HG02759 (cell line): ENCODE data around the gene SRI.
"Not testable (repeated sequence)": the region's sequence is repeated elsewhere in the genome, so short reads cannot be mapped to it uniquely, and the experiment has no call there.

Experiments used
- ATAC-seq: cut with Tn5 transposase; IDR thresholded peaks from one replicate; pipeline ENCODE4 v1.9.1; 2021; ENCODE audit warnings: mild to moderate bottlenecking, moderate library complexity; ENCODE audit not compliant: unreplicated experiment

The SRI gene, protein sequence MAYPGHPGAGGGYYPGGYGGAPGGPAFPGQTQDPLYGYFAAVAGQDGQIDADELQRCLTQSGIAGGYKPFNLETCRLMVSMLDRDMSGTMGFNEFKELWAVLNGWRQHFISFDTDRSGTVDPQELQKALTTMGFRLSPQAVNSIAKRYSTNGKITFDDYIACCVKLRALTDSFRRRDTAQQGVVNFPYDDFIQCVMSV

DNA sequence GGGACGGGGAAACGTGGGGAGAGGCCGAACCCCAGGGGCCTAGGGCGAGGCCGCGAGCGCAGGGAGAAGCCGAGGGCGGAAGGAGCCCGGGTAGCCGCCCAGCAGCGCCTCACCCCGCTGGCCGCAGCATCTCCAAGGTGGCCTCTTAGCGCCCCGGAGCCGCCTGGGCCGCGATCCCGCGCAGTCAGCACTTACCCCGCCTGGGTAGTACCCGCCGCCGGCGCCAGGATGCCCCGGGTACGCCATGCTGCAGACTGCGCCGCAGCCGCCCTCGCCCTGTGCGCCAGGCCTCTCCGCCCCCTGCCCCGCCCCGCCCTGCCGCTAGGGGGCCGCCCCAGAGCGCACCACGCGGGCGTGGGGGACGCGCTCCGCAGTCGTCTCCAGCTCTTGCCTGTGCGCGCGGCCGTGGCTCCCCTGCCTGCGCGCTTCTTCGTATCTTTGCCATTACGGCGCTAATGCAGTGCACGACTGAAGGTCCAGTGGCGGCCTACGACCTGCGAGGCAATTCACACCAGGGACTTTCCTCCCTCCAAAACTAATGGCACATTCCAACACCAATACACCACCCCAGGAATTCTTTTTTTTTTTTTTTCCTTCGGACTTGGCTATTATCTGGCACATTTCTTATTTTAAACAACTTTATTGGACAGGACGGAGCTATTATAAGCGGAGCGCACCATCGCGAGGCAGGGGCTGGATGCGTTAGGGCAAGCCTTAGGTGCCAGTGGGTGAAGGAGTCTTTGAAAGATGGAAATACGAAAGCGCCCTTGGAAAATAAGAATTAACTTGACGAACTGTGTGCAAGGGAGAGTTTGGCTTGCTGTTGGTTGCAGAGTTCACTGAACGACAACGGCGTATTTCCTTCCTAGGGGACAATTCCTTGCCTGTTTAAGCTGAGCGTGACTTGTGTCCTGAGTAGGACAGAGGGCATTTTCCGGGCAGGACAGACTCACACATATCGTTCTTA, at the start of gene SRI:
TSS of gene SRI (minus strand) at position 258 of the 967 bp plus-strand sequence. CDS start at position 246, 12 bp downstream.
- ATAC-seq: peak; percentile 70

DNA sequence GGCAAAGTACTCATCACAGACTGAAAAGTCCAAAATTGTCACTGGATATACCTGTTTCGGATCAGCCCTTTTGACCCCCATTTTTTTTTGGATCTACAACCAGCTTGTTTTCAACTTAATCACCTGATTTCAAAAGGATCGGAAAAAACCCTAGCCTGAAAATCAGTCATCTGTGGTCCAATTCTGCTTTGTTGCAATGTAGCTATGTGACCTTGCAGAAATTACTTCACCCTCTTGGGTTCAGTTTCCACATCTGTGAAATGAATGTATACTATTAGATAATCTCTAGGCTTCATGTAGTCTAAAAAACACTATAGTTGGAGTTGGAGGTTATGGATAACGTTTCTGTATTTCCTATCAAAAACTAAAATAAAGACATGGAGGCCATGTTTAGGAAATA, 49.7 kb upstream of the SRI start:
- no peak for ATAC-seq

DNA sequence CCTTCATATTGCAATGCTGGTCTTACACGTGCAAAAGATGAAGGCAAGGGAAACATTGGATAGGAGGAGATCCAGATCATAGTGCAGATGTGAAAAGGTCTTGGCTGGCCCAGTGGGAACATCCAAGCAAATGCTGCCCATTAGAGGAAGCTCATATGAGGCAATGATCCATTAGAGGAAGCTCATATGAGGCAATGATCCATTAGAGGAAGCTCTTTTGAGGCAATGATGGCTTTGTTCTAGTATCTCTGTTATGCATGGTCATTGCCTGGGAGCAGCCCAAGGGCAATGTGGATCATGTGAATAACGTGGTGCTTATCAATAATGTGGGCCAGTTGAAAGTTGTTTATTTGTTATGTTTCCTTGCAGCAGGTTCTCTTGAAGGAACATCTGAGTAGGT, 49.0 kb upstream of the SRI start:
- no peak for ATAC-seq

DNA sequence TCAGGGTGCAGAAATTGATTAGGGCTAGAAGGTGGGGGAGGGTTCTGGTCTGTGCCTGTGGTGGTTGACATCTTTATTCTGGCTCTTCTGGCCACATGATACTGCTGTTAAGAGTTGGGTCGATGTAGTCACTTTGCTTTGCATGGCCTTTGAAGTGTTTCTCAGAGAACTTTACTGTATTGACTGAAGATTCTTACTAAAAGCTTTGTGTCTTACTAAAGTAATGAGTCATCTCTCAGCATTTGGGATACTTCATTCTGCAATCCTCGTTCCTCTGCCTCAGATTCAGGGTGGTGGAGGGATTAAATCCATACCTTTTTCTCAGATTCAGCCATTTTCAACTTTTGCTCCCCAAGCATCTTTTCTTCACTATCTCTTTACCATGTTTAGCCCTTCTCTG, 48.2 kb upstream of the SRI start:
- ATAC-seq: no peak

DNA sequence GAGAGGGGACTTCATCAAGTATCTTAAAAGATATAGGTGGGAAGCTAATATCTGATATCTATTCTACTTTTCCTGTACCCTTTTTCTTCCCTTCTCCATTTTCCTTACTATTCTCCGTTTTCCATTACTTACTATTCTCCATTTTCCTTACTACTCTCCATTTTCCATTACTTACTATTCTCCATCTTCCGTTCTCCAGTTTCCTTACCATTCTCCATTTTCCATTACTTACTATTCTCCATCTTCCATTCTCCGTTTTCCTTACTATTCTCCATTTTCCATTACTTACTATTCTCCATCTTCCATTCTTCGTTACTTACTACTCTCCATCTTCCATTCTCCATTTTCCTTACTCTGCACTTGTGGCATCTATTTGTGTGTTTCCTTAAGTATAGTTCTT, 47.6 kb upstream of the SRI start:
- ATAC-seq: no peak

DNA sequence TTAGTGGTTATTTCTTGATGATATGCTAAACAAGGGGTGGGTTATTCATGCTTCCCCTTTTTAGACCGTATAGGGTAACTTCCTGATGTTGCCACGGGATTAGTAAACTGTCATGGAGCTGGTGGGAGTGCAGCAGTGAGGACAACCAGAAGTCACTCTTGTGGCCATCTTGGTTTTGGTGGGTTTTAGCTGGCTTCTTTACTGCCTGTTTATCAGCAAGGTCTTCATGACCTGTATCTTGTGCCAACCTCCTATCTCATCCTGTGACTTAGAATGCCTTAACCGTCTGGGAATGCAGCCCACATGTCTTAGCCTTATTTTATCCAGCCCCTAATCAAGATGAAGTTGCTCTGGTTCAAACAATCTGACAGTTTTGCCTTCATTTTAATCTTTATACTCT, 45.1 kb upstream of the SRI start:
- not testable (repeated sequence) for ATAC-seq

DNA sequence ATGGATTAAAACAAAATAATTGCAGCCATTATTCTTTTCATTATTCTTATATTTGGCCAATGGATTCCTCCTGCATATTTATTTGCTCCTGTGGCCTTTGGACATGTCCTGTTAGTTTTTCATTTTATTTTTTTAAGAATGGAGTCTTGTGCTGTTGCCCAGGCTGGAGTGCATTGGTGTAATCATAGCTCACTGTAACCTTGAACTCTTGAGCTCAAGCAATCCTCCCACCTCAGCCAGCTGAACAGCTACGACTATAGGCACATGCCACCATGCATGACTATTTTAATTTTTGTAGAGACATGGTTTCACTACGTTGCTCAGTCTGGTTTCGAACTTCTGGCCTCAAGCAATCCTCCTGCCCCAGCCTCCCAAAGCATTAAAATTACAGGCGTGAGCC, 42.7 kb upstream of the SRI start:
- no peak for ATAC-seq

DNA sequence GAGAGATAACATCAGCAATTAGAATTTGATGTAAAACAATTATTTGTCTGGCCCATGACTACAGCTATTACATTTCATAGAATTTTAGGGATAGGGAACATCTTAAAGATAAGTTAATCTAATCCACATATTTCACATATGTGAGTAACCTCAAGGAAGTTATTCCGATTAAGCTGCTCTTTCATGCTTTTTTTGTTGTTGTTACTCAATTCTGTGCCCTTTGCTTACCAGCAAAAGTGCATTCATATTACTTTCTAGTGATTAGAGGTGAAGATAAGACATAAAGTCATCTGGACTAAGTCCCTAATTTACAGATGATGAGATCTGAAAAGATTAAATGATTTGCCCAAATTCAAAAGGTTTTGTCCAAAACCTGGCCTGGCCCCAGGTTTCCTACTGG, 40.9 kb upstream of the SRI start:
- no peak for ATAC-seq

DNA sequence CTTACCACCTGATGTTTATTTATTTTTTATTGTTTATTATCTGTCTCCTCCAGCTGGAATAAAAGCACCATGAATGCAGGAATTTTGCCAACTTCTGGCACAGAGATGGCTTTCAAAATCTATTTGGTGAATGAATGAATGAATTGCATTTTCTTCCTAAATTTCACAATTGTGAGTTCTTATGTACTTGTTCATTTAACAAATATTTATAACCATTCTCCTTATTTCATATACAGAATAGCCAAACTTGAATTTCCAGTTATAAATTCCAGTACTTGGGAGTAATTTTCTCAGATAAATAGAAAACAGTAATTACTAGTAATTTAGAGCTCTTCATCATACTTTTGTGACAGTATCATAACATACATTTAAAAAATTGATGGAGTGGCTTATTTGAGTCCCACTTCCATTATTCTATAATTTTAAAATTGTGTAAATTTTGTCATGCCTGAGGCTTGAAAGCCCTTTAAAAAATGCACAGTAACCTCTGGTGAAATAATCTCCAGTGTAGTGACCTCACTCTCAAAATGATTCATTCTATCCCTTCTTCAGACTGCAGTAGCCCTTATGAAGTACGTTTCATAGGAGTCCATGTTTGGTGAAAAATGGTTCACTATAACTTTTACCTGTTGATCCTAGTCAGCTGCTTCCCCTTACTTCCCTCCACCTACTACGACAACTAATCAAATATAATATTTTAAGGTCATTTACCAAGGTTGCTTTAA, 40.0 kb upstream of the SRI start:
- ATAC-seq: no peak

DNA sequence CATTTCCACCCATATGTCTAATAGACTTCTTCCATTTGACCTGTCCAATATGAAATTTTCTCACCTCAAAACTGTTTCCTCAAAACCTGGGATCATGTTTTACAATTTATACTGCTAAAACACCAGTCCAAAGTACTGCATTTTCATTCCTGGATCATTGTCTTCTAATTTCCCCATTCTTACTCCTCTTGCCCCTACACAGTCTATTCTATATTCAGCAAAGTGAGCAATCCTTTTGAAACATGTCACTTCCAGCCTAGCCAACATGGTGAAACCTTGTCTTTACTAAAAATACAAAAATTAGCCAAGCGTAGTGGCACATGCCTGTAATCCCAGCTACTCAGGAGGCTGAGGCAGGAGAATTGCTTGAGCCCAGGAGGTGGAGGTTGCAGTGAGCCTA, 38.5 kb upstream of the SRI start:
- ATAC-seq: not testable (repeated sequence)

DNA sequence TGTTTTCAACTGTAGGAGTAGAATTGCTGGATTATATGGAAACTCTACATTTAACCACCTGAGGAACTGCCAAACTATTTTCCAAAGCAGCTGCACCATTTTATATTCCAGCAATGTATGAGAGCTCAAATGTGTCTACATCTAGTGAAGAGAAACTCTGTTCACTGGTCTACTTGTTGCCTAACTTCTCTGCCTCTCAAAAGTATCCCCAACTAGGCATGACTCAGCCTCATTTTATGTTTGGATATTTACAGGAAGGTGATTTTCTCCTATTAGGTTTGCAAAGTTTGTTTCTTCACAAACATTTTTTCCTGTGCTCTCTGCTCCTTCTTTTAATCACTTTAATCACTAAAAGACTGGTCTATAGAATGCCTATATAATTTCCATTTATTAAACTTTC, 37.1 kb upstream of the SRI start:
- no peak for ATAC-seq

DNA sequence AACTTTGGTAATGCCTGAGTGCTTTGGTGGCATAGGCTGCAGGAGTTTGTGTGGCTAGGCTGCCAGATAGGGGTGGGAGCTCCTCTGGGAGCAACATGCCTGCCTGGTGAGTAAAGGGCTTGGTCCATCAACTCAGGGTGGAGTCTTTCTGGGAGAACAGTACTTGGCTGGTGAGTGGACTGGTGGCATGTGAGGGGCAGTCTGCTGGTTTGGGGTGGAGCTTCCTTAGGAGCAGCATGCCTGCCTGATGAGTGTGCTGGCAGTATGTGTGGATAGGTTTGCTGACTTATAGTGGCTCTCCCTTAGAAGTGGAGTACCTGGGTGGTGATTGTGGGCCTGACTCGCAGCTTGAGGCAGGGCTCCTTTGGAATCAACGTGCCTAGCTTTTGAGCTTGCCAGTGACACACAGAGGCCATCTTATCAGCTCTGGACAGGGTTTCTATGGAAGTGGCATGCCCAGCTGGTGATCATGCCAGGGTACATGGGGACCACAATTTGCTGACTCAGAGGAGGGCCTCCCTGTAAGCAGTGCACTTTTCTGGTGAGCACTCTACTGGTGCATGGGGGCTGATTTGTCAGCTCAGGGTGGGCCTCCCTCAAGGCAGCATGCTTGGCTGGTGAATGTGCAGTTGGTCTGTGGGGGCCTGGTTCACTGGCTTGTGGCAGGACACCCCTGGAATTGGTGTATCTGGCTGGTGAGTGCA, 35.0 kb upstream of the SRI start:
- ATAC-seq: no peak

DNA sequence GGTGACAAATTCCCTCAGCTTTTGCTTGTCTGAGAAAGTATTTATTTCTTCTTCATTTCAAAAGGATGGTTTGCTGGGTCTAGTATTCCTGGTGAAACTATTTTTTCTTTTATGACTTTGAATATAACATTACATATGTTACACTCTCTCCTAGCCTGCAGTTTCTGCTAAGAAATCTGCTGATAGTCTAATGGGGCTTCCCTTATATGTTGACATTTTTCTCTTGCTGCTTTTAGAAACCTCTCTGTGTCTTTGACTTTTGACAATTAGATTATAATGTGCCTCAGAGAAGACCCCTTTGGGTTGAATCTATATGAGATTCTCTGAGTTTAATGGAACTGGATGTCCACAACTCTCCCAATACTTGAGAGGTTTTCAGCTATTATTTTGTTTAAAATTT, 33.8 kb upstream of the SRI start:
- ATAC-seq: no peak

DNA sequence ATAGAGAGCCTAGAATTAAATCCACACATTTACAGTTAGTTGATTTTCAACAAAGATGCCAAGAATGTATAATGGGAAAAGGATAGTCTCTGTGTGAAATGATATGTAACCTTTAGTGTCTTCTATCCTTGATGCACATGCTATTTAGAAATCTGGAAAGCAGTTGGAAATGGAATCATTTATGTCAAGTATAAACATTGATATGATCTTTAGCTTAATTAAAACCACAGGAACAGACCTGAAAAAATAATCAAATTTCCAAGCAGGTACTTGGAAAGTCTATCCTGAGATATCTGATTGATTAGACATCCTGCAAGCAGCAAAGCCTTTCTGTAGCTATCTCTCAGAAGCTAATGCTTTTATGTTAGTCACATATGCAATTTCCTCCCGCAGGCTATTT, 24.4 kb upstream of the SRI start:
- no peak for ATAC-seq

DNA sequence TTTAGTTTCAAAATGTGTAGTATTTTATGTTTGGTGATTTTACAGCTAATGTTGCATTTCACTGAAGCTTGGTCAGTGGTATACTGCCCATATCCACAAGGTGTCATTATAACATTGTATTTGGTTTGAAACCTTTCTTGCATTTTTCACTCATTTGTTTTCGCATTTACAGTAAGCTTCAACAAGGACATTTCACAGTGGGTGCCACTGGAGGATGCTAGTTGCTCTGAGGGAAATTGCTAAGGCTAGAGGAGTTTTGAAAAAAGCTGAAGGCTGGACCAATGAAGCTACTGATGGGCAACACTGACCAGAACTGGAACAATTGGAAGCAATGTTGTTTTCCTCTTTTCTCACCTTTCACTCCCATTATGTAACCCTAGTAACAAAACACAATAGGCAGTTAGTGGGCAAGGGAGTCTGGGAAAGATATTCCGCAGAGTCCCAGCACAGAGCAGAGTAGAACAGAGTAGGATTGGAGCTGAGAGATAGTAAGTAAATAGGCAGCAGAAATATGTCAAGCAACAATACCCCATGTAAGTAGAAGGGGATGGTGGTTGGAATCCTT, 23.6 kb upstream of the SRI start:
- peak; percentile 79 for ATAC-seq

DNA sequence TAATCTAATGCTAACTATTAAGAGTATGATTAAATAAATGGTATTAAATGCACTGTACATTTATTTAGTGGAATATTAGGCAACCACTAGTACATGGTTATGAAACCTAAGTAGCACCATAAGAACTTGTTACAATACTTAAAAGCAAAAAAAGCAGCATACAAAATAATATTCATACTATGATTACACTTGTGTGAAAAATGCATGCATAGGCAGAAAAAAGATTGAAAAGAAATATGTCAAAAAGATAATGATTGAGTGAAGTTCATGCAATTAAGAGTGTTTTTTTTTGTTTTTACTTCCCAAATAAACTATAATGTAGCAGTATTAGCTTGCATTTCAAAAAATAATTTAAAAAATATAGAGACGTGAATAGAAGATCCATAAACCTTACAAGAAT, 20.0 kb upstream of the SRI start:
- ATAC-seq: no peak

DNA sequence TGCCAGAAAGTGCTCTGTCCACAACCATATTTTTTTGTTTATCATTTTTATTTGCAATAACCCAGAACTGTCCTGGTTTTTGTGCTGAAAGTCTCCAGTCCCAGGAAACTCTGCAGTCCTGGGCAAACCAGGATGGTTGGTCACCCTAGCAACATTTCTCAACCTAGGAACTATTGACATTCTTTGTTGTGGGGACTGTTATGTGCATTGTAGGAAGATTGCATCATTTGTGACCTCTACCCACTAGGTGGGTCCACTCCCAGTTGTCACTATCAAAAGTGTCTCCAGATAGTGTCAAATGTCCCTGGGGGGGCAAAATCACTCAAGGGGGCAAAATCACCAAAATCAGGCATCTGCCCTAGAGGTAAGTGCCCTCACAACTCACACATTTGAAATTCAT, 14.0 kb upstream of the SRI start:
- no peak for ATAC-seq

DNA sequence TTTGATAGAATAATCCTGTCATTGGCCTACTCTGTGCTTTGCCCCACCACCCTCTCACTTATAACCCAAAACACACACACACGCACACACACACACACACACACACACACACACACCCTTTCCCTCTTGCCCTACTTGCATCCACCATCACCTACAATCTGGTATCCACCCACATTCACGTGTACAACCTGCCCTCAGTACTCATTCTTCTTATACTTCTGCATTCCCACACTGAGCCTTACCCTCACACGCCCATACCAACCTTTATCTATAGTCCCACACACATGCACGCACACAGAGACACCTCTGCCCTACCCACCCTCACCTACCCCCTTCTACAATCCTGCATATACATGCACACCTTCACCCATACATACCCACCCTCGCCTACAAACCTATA, 10.8 kb upstream of the SRI start:
- no peak for ATAC-seq

DNA sequence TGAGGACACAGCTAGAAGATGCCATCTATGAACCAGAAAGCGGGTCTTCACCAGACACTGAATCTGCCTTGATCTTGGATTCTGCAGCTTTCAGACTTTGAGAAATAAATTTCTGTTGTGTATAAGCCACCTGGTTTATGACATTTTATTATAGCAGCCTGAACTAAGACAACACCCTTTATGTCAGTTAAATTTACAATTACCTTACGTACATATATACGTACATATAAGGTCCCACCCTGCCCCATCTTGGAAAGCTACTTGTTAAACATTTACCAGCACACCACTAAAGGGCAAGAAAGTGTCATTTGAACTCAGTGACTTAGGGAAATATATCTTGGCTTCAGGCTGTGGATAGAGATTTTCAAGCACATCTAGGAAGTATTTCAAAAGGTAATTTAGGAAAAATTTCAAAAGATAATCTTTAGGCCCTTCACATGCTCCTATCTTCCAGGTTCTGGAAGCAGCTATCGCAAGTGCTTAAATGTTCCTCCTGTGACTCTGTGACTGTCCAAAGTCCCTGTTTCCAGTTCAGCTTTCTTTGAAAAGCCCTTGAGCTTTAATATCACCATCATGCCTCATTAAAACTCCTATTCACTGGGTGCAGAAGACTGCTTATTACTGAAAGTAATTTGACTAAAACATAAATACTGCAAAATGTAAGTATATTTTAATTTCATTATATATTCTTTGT, 9.6 kb upstream of the SRI start:
- no peak for ATAC-seq

DNA sequence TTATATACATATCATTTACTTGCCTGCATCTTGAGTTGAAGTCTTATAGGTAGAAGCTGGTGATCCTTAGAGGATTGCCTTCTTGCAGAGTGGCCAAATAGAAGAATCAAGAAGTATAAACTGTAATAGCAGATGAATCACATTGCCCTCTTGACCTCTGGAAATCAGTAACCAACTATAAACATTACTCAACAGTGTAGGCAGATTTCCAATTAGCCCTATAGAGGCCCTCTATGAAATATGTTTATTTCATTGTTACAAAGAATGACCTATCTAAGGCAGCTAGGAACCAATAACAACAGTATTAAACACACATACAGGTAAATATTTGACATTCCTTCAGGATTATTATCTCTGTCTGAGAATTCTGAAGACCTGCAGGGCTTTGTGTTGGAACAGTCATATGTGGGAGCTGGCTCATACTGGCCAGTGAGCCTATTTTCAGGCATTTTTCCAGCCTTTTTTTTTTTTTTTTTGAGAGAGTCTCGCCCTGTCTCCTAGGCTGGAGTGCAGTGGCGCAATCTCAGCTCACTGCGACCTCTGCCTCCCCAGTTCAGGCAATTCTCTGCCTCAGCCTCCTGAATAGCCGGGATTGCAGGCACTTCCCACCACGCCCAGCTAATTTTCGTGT, 7.2 kb upstream of the SRI start:
- ATAC-seq: no peak
